SW 1271 (cell line): ENCODE data around the gene TAB2.
"Not testable (repeated sequence)": the region's sequence is repeated elsewhere in the genome, so short reads cannot be mapped to it uniquely, and the experiment has no call there.

Experiments
- DNase-seq, 2 experiments: peaks; one replicate each; lab custom pipeline; 2025; lab: John Stamatoyannopoulos, UW

TAB2 gene

DNA sequence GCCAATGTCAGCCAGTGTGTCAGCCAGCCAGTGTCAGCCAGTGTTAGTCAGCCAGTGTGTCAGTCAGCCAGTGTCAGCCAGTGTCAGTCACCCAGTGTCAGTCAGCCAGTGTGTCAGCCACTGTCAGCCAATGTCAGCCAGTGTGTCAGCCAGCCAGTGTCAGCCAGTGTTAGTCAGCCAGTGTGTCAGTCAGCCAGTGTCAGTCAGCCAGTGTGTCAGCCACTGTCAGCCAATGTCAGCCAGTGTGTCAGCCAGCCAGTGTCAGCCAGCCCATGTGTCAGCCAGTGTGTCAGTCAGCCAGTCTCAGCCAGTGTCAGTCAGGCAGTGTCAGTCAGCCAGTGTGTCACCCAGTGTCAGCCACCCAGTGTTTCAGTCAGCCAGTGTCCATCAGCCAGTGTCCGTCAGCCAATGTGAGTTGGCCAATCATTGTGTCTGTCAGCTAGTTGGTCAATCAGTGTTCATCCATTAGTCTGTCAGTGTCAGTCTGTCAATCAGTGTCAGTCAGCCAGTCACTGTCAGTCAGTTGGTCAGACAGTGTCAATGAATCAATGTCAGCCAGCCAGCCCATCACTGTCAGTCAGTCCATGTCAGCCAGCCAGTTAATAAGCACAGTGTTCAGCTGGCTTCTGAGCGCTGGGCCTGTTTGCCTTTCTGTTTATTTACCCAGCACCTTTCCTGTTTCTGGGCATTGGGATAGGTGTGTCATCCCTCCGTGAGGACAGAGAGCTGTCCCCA, 127.0 kb downstream of the TAB2 start:
- not testable (repeated sequence) for DNase-seq

DNA sequence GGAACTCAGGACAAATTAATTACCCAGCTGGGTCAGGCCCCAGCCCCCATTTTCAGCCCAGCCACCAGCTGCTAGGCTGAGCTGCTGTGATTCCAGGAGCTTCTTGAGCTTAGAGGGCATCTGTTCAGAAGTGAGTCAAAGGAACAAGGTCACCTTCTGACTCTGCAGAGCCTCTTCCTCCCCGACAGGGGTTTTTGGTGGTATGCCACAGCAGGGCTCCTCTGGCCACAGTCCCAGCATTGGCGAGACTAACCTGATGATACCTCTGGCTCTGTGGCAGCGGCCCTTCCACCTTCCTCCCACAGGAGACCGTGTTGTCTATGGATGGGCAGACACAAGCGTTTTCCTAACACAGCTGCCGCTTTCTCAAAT, 127.6 kb downstream of the TAB2 start:
- DNase-seq = no peak

DNA sequence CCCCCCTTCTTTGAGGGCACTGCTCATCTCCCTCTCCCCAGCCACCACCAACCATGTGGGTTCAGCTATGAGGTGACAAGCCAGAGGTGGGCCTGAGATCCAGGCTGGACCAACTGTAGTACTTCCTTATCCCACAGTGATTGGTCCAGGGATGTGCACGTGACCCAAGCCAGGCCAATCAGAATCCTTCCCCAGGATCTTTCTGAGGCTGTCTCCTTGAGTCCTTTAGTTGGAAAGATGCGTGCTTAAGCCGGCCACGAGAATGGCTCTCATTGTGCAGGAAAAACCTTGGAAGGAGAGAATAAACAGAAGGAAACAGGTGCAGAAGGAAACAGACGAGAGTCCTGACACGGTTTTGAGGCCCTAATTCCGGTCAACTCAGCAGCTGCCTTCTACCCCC, 128.1 kb downstream of the TAB2 start:
- no peak for DNase-seq

DNA sequence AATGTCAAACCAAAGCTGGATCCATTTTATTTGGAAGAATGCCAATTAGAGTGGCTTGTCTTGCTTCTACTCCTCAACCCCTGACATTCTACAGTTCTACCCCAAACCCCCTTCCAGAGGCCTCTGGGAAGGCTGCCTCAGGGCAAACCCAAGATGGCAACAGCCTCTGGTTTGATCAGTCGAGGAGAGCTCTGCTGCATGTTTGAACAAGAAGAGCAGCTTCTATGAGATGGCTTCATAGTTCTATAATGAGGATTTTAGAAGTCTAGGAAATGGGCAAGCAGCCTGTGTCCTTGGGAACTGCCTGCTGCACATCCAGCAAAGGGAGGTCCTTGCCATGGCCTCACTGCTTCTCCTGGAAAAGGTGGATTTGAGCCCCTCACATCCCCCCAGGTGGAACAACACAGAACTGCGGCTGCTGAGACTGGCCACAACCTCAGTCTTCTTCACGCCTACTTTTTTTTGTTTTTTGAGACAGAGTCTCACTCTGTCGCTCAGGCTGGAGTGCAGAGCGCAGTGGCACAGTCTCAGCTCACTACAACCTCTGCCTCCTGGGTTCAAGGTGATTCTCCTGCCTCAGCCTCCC, 129.4 kb downstream of the TAB2 start:
- no peak for DNase-seq

DNA sequence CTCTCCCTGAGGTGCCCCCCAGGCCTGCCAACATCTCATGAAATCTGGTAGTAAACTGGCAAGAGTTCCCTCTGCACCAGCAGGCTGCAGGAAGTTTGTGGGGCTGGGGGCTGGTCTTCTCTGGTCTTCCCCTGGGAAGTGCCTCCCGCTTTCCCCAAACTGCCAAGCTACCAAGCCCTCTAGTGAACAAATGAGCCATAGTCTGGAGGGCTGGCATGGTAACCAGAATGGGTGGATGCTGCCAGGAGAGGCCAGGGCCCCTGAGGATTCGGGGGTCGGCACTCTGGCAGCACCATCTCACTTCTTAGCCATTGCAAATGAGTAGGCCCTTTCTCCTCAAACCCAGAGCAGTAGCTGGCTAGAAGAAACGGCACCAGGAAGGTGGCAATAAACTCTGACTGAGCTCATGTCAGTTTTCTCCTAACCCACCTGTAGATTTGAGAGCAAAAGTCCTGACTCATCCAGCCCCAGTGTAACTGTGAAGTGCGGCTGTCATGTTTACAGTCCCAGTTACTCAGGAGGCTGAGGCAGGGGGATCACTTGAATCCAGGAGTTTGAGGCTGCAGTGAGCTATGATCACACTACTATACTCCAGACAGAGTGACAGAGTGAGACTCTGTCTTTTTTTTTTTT, 131.4 kb downstream of the TAB2 start:
- no peak for DNase-seq

DNA sequence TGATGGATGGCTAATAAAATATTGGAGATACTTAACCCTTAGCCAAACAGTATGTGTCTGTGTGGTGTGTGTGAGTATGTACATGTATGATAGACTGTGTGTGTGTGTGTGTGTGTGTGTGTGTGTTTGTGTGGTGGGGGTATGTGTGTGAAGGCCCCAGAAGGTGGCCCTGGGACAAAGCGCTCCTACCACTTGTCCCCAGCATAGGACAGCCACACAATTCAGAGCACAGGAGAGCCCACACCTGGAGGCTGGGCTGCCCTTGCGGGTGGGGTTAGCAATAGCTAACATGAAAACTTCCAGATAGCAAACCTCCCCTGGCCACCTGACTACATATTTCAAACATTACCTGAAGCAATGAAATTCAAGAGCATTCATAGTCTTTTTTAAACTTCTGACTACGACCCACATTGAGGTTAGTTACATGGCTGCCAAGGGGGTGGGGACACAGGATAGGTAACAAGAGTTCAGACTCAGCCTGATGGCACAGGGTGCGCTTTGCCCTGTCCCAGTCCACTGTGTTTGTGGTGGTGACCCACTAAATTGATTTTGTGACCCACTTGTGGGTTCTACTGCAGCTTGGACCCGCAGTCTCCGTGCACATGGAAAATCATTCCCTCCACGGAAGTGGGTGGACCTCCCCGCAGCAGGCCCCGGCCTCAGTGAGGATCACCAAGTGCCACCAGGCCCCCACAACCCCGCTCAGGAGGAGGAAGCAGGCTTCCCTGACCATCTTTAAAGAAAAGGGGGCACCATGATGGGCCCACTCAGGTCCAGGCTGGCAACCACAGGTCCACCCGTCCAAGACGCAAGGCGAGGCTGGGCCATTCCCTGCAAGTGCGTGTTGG, 132.5 kb downstream of the TAB2 start:
- DNase-seq = no peak

DNA sequence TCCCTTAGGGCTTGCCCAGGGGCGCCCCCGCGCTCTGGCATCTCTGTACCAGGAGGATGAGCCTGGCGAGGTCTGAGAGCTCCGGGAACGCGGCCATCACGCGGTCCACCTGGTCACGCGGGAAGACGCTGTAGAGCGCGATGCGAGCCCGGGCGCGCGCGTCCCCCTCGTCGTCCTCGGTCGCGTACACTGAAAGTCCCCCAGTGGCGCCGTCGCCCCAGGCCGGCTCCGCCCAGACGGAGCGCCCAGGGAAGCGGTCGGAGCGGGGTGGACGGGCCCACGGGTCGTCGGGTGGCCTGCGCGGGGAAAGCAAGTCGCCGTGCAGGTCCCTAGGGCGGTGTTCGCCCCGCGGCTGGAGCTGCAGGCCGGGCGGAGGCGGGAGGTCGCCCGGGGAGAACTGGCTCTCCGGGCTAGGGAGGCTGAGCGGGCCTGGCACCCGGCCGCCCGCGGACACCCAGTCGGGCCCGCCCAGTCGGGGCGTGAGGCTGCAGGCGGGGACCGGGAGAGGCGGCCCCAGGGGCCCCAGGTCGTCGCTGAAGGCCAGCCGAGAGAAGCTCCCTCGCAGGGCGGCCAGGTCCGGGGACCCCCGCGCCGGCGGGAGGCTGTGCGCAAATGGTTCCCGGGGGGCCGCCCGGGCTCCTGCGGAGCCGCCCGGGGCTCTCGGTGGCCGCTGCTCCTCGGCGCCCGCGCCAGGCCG, 133.3 kb downstream of the TAB2 start:
- DNase-seq = no peak

DNA sequence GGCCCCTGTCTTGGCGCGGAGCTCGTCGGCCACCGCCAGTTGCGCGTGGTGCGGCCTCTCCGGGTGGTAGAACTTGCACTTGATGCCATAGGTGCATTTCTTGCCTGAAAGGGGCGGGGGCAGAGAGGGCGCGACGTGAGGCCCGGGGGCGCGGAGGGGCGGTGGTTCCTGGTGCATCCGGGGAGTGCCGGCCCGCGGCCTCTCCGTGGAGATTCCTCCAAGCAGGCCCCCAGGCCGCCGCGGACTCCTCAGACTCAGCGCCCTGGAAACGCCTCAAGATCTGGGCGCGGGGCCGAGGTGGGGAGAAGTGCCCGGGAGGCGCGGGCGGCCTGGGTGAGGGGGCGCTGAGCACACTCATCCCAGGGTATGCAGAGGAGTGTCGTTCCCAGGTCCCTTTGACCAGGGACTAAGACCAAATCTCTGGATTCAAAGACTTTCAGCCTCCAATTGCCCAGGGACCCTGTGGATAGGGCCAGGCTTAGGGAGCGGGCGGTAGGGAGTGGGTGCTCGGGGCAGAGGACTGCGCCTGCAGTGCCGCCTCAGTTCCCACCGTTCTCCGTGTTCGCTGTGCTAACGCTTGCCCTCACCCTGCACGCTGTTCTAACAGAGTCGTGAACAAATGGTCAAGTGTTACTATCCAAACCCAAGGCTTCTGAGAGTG, 134.0 kb downstream of the TAB2 start:
- no peak for DNase-seq

DNA sequence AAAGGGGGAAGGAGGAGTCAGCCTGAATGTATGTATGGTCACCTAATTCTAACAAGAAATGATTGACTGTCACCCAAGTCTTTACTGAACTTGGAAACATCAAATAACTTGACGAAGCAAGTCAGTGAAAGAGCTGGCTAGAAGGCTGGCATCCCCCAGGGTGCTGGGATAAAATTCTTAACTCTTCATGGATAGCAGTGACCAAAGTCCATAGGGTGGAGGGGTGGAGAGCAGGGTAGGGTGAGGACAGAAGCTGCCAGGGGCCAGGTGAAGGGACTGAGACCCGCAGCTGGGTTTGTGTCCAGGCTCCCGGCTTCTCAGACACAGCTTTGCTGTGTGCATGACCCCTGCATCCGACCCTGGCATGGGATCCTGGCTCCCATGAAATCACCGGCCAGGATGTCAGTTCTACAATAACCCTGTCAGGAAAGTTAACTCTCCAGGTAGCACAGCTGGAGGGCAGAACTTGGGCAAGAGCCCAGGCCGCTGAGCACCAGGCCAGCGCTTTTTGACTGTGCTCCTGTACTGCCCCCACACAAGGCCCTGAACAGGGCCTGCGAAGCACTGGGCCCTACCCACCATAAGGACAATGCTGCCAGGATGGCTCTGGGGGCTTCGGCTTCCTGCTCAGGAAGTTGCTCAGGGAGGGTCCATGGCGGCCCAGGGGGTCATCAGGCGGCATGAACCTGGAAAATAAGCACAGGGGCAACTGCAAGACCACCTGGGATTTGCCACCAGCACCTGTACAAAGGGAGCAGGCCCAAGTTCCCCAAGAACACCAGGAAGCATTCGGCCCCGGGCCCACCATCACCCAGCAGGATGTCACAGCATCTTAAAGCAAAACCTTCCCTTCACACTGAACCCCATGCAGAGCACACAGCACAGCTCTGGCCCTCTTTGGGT, 134.8 kb downstream of the TAB2 start:
- no peak for DNase-seq

DNA sequence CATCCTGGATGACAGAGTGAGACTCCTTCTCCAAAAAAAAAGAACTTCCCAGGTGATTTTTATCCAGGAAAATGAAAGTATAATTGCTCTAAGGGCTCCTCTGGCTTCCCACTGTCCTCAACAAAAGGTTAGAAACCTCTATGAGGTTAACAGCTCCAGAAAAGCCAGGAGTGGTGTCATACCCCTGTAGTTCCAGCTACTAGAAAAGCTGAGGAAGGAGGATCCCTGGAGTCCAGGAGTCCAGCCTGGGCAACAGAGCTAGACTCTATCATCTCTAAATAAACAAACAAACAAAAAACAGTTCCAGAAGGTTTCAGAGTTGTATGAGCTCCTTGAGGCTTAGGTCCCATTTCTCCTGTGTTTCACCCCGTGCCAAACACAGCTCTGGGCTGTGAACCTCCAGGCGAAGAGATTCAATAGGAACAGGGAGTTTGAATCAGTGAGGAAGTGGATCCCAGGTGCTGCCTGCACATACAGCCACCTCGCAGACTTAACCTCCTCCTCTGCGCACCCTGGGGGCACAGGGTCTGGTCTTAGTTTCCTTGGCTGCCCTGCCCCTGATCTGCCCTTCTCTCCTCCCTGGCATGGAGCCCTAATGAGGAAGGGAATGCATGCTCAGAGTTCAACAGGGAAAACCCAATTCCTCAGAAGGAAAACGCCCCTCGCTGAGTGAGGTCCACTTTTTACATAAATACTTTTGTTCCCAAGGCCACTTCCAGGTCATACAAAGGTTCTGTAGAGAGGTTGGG, 136.3 kb downstream of the TAB2 start:
- no peak for DNase-seq

DNA sequence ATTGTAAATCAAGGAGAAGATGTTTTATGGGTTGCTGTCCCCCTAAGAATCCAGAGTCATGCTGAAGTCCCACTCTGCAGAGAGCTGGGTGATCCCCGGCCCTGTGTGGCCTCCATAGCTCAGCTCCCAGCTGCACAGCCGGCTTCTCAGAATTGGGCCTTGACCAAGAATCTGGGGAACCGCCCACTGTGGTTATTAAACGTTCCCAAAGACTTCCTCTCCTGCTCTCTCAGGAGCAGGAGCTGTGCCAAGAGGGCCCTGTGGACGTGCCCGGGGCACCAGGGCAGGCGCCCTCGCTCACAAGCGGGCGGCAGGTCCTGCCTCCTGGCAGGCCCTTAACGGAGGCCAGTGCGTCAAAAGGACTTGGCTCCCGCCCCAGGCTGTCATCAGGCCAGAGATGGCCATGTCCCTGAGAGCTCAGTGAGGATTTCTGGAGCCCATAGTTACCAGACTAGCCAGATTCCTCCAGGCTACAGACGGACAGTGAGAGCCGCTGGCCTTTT, 136.9 kb downstream of the TAB2 start:
- no peak for DNase-seq

DNA sequence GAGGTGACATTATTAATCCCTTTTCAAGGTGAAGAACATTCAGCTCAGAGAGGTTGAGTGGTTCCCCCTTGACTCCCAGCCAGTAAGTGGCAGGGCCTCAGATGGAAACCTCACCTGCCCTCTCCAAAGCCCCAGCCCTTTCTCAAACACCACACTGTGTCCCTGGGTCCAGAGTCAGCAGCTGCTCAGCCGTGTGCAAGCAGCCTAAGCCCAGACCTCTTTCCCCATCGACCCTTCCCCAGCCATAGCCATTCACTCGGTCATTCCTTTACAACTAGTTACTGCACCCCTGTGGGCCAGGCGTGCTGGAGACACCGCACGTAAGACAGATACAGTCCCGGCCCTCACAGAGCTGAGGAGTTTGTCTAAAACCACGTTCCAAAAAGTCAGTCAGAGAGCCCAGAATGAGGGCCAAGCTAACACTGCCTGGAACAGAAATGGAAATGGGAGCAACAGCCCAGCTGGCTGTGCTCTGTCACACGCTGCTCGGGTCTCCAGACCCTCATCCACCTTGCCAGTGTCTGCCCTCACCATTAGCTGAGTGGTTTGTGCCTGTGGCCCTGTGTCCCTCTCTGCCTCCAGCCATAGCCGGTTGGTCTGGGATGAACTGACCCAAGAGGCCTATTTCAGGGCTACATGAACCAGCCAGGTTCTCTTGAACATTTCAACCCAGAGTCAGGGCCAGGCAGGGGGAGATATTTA, 137.7 kb downstream of the TAB2 start:
- no peak for DNase-seq

DNA sequence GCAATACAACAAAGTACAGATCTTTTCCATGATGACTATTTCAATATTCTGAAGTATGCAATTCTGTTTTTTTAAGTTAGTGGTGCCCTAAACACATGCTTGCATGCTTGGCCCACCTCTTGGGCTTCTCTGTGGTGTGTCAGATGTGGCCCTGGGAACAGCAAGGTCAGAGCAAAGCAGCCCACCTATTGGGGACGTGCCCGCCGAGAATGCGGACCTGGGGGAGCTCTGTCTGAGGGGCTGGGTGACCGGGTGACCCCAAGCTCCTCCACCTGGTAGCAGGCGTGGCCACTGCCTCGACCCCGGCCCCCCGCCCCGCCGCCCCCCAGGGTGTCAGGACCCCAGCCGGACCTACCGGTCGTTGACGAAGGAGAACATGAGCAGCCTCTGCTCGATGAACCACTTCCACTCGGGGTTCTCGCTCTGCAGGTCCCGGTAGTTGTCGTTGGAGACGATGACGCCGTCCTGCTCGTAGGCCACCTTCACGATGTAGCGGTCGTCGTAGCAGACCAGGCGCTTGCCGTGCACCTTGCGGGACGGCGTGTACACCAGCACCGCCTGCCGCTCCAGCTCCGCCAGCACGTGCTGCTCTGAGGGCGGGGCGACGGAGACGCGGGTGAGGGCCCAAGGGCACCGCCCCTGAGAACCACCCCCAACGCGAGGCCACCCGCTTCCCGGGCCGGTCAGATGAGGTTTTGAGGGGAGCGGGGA, 139.0 kb downstream of the TAB2 start:
- no peak for DNase-seq

DNA sequence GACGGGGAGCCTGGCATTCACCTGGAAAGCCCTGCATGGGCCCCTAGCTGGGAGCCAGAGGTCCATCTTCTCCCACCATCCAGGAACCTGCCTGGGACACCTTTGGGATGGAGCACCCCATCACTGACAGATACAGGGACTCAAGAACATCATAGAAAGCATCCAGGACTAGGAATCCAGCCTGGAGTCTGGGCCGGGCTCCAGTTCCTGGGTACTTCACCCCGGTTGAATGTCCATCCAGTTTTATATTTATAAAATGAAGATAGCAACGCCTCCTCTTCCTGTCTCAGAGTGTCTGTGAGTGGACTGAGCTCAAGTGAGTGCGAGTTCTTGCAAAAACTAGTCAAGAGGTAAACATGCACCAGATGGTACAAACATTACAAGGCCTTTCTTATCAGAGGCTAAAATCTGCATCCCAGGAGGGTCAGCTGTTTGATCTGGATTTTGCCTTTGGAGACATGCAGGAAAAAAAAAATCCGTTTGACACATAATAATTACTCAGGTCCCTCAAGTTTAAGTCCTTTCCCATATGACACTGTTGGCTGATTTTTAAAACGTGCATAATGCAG, 139.9 kb downstream of the TAB2 start:
- no peak for DNase-seq

DNA sequence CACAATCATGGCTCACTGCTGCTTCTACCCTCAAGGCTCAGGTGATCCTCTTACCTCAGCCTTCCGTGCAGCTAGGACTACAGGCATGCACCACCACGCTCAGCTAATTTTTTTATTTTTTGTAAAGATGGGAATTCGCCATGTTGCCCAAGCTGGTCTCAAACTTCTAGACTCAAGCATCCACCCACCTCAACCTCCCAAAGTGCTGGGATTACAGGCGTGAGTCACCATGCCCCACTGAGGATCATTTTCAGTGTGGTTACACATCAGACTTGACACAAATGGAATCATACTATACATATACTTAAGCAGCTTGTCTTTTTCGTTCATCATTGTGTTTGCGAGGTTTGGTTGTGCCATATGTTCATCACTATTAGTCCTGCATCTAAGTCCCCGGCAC, 140.7 kb downstream of the TAB2 start:
- no peak for DNase-seq

DNA sequence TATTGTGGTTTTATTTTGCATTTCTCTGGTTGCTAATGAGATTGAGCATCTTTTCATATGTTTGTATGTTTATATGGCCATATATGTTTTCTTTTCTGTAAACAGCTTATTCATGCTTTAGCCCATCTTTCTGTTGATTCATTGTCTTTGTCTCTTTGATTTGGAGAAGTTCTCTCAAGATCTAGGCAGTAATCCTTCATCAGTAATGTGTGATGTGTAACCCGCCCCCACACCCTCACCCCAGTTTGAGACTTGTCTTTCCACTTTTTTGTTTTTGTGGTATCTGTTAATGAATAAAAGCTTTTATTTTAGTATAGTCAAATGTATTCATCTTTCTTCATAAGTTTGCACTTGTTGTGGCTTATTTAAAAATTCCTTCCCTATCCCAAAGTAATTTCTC, 141.3 kb downstream of the TAB2 start:
- DNase-seq = no peak

DNA sequence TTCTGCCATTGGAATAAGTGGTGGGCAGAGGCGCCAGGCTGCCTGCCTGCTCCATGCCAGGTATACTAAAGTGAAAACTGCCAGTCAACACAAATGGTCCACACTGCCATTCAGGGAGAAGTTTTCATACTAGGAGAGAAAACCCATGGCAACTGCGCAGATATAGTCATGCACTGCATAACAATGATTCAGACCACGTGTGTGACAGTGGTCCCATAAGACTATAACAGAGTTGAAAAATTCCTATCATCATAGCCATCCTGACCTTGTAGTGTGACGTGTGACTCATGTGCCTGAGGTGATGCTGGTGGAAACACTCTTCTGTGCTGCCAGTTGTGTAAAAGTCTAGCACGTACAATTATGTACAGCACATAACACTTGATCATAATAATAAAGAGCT, 142.2 kb downstream of the TAB2 start:
- no peak for DNase-seq

DNA sequence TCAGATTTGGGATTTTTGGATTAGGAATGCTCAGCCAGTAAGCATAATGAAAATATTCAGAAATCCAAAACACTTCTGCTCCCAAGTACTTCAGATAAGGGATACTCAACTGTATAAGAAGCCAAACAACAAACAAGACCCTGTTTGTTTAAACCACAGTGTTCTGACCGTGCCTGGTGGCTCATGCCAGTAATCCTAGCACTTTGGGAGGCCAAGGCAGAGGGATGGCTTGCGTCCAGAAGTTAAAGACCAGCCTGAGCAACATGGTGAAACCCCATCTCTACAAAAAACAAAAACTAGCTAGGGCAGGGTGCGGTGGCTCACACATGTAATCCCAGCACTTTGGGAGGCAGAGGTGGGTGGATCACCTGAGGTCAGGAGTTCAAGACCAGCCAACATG, 142.7 kb downstream of the TAB2 start:
- not testable (repeated sequence) for DNase-seq
